ENCODE results near the gene NMRK2. TPM values are rescaled to one million over a fixed set of nuclear protein-coding genes. Genes with fewer than 3 reads are reported as not detected.
A peak's percentile ranks its signal among the peaks of the same experiment; 100 is the strongest.

NMRK2 gene
- polyA plus RNA-seq, 1 of the 3 experiments (the other 2 are of a cell fraction) = not detected

- 0 out of 2 replicates have a peak, but pooled peaks have one; percentile 48 for TF ChIP-seq ZBTB33 (IDR thresholded peaks at IDR 0.05; ENCODE audit: borderline replicate concordance, low read depth)
- TF ChIP-seq TEAD4 (IDR thresholded peaks at IDR 0.05; ENCODE audit: borderline replicate concordance, insufficient read depth) = no peak
- TF ChIP-seq CHD2 (IDR thresholded peaks at IDR 0.05; ENCODE audit: low read length, partially characterized antibody) = peak; percentile 95
Observed at GRCh38 chr19:3970808-3971598, 38.1 kb downstream of the NMRK2 start, which contains the start of gene DAPK3 (continued).

- DNase-seq = no peak
- CTCF ChIA-PET = interaction anchor here (1.2 to 1.9 kb wide), 3 partner anchors 9 to 13 kb away, joined by 4 to 8 read pairs (median 5); partner anchors contain the start of gene EEF2
- Histone ChIP-seq H3K4me1 (ENCODE audit: control insufficient read depth in 1 of 2, insufficient read depth in 2 of 2, low read depth in 1 of 2, low read length in 1 of 2) (peaks cover 0 to 4% of the 10 kb centered on the region in 2 experiments; a peak in 1 of 4 replicates), H3K36me3 (replicated peaks in 1 of 2; ENCODE audit: control insufficient read depth in 1 of 2, insufficient read depth in 2 of 2, low read length in 1 of 2) (peaks cover 43 to 46% of the 10 kb centered on the region in 2 experiments), H4K20me1 (ENCODE audit: insufficient read depth) (peaks cover 71% of the 10 kb centered on the region), H3K9ac (no peak overlapping the region), H3K27me3 (ENCODE audit: insufficient read depth) (no peaks in the 10 kb centered on the region), H3K79me2 (ENCODE audit: insufficient read depth) (peaks cover 41% of the 10 kb centered on the region), H3F3A (replicated peaks; ENCODE audit: insufficient read depth) (peaks cover 52% of the 10 kb centered on the region), H2AFZ (ENCODE audit: low read depth) (no peak overlapping the region), H3K4me3 (ENCODE audit: low read depth in 2 of 2, low read length in 1 of 2) (no peak overlapping the region), H3K9me3 (no peaks in the 10 kb centered on the region), H3K9me2 (no peaks in the 10 kb centered on the region), H3K4me2 (no peak overlapping the region), H3K27ac (ENCODE audit: low read depth in 2 of 2, low read length in 1 of 2) (no peak overlapping the region)
- WGBS (ENCODE audit: low lambda C conversion rate) = 88% methylated on average over 8 of the region's 8 CpGs
- TF ChIP-seq USF2 (IDR thresholded peaks at IDR 0.05; ENCODE audit: borderline replicate concordance, low read depth, low read length) = no peak
- TF ChIP-seq YY1 (IDR thresholded peaks at IDR 0.05; ENCODE audit: low read depth) = no peak
- TF ChIP-seq NRF1 (IDR thresholded peaks at IDR 0.05; ENCODE audit: low read depth, low read length) = no peak
- TF ChIP-seq REST (IDR thresholded peaks at IDR 0.05; ENCODE audit: low read depth, low read length) = no peak
- TF ChIP-seq NFIC (IDR thresholded peaks at IDR 0.05; ENCODE audit: borderline replicate concordance) = no peak
- no peak for TF ChIP-seq GATA2 (CRISPR knock-in tag; IDR thresholded peaks at IDR 0.05)
- TF ChIP-seq FOSL2 (IDR thresholded peaks at IDR 0.05; ENCODE audit: borderline replicate concordance, low read depth) = no peak
- TF ChIP-seq MAX (IDR thresholded peaks at IDR 0.05; ENCODE audit: low read depth) = no peak
- TF ChIP-seq CHD2 (IDR thresholded peaks at IDR 0.05; ENCODE audit: low read length, partially characterized antibody) = no peak
- no peak for TF ChIP-seq FOXM1 (IDR thresholded peaks at IDR 0.05; ENCODE audit: low read depth)
- POLR2A ChIA-PET = interaction anchor here (2.8 kb wide), 1 partner anchor 10 kb away, joined by 17 read pairs; the partner anchor contains the start of gene EEF2
Observed at GRCh38 chr19:3975144-3975543, 42.3 kb downstream of the NMRK2 start.

All from SK-N-SH (cell line).